Measurements from ENCODE around the gene APOBEC4. TPM values are rescaled to one million over a fixed set of nuclear protein-coding genes. Genes with fewer than 3 reads are reported as not detected.

Gene APOBEC4
- total and polyA plus RNA-seq, 2 of the 8 experiments (the other 6 are each of a cell fraction or from before 2014, with no cell fraction given): not detected

DNA sequence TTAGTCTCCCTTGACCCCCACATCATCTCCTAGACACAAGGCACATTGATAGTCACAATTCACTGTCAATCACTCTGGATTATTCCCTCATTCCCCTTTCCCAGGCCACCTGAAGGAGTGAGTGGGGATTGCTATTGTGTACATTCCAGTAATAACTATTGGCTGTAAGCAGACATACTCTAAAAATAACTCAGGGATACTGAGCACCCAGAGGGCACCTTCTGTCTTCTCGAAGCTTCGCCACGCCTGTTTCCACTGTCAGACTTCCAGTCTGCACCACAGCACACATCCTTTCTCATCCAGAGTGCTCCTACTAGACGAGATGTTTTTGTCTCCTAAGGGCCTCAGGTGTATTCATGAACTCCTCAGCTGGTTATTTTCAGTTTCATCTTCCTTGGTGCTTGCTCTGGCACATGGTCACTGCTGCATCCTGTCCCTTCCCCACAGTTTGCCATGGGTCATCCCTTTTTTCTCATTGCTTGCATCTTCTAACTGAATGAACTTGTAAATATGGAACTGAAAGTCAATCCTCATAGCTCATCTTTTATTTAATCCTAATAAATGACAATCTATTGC is 848 bp upstream of the APOBEC4 start:
- no peak overlapping the region for H3K56ac ChIP-seq (replicated peaks; ENCODE audit: insufficient read length, low read depth, low read length)
- H4K8ac ChIP-seq (ENCODE audit: extremely low read depth, insufficient read depth, low read length): no peak overlapping the region
- no peak overlapping the region for H3K4me2 ChIP-seq (ENCODE audit: insufficient read depth in 1 of 2, low read depth in 2 of 2, low read length in 2 of 2)
- no peak overlapping the region for H3K23ac ChIP-seq (ENCODE audit: insufficient read length)
- no peak overlapping the region for H2BK15ac ChIP-seq (ENCODE audit: low read length)
- no peaks in the 10 kb centered on the region for H4K20me1 ChIP-seq (replicated peaks in 1 of 2; ENCODE audit: control insufficient read depth in 1 of 2, insufficient read depth in 2 of 2, low read length in 2 of 2)
- ChIA-PET POLR2A (ENCODE audit: partially characterized antibody) (no interaction called here), CTCF (ENCODE audit: partially characterized antibody) (interaction anchor here (0.5 to 6.2 kb wide), 18 partner anchors 9 to 290 kb away, joined by 3 to 87 read pairs (median 4); no protein-coding TSS in a partner anchor)
- H3K23me2 ChIP-seq (ENCODE audit: low read depth, low read length): no peaks in the 10 kb centered on the region
- H2BK120ac ChIP-seq (replicated peaks; ENCODE audit: low read depth, low read length): no peak overlapping the region
- H3K27me3 ChIP-seq (replicated peaks in 1 of 4; ENCODE audit: control insufficient read depth in 3 of 4, extremely low read depth in 1 of 4, insufficient read depth in 3 of 4, low read length in 3 of 4): no peaks in the 10 kb centered on the region
- H4K91ac ChIP-seq (replicated peaks; ENCODE audit: insufficient read length, low read length): no peak overlapping the region
- no peak overlapping the region for H3K18ac ChIP-seq (ENCODE audit: extremely low read depth, low read length)
- DNase-seq (ENCODE audit: low read depth in 1 of 2, low spot score in 2 of 2) (no peak), FAIRE-seq (no peak)
- 94% methylated on average over 4 of the region's 4 CpGs; no CpG with 5 or more reads in 1 of the 2 experiments for WGBS, 2 experiments (ENCODE audit: extremely low coverage in 1 of 2, insufficient coverage in 1 of 2, insufficient read length in 1 of 2, insufficient replicate concordance in 2 of 2, low coverage in 1 of 2, low lambda C conversion rate in 2 of 2, missing lambda C conversion rate in 1 of 2)
- H2AK5ac ChIP-seq (ENCODE audit: low read depth, low read length): no peak overlapping the region
- H2AFZ ChIP-seq (ENCODE audit: low read length): no peak overlapping the region
- no peak overlapping the region for H2BK5ac ChIP-seq (ENCODE audit: low read depth, low read length)
- no peaks in the 10 kb centered on the region for H3K4me1 ChIP-seq (replicated peaks in 1 of 4; ENCODE audit: control insufficient read depth in 3 of 4, insufficient read depth in 4 of 4, low read length in 3 of 4)
- H3K9ac ChIP-seq (replicated peaks in 1 of 4; ENCODE audit: extremely low read depth in 1 of 4, low read depth in 3 of 4, low read length in 3 of 4): no peak overlapping the region
- no peak overlapping the region for H2BK12ac ChIP-seq (ENCODE audit: low read depth, low read length)
- no peak overlapping the region for H3K14ac ChIP-seq (ENCODE audit: insufficient read length)
- H3K27ac ChIP-seq (ENCODE audit: low read depth, low read length): no peak overlapping the region
- no peak overlapping the region for H4K5ac ChIP-seq (ENCODE audit: insufficient read length, low read depth, low read length)
- no peaks in the 10 kb centered on the region for H3K79me2 ChIP-seq (ENCODE audit: control insufficient read depth in 1 of 2, insufficient read depth in 2 of 2, low read length in 2 of 2)
- H3K79me1 ChIP-seq (ENCODE audit: low read depth, low read length): no peaks in the 10 kb centered on the region
- H3K36me3 ChIP-seq (ENCODE audit: control insufficient read depth in 2 of 4, insufficient read depth in 4 of 4, low read length in 3 of 4): no peaks in the 10 kb centered on the region
- H3K9me3 ChIP-seq (ENCODE audit: insufficient read depth in 2 of 2, low read depth in 1 of 2, low read length in 1 of 2): peaks cover 0 to 7% of the 10 kb centered on the region in 2 experiments; a peak in 1 of 4 replicates
- no peak overlapping the region for H2BK20ac ChIP-seq (ENCODE audit: low read length)
- H3K4me3 ChIP-seq (ENCODE audit: extremely low read depth in 1 of 4, insufficient read depth in 2 of 4, low read depth in 3 of 4, low read length in 4 of 4): no peak overlapping the region
- H3K4ac ChIP-seq (replicated peaks; ENCODE audit: insufficient read length, low read depth, low read length): no peak overlapping the region
- TF ChIP-seq GTF2F1 (IDR thresholded peaks at IDR 0.05; ENCODE audit: borderline replicate concordance, low read depth, low read length) (no peak), ATF3 (IDR thresholded peaks at IDR 0.05; ENCODE audit: insufficient read depth, low read depth, low read length) (no peak), TAF1 (IDR thresholded peaks at IDR 0.05; ENCODE audit: low read depth, low read length) (no peak), POLR2AphosphoS5 (IDR thresholded peaks at IDR 0.05; ENCODE audit: low read depth, low read length) (no peak), HDAC2 (IDR thresholded peaks at IDR 0.05; ENCODE audit: borderline replicate concordance in 1 of 2, low read depth in 2 of 2, low read length in 2 of 2) (no peak)
